K562 (cell line): ENCODE results near the gene MUCL3. TPM values are rescaled to one million over a fixed set of nuclear protein-coding genes. Genes with fewer than 3 reads are reported as not detected.

ENCODE experiments used
- ATAC-seq: fragments of 200-7000 bp; cut with Tn5 transposase; 3 replicates; pipeline ENCODE4 v1.9.1; 2020; ENCODE audit warnings: moderate library complexity
- BruUV-seq: library from RNA; stranded (reverse); fragments of 400-500 nt; replicated peaks from 2 replicates; lab custom pipeline; 2021; lab: Mats Ljungman, UMichigan
- CTCF ChIA-PET: fragments of 300-600 bp; formaldehyde crosslinking; extraction: SDS; loops from one replicate; lab custom pipeline; 2021; ENCODE audit warnings: low intra/inter-chr PET ratio; lab: Yijun Ruan, JAX
- POLR2A ChIA-PET: fragments of 300-600, 350-650 bp; sonication (Branson Sonifier 250); formaldehyde crosslinking; extraction: SDS; loops from one replicate; lab custom pipeline; 2021; ENCODE audit warnings: antibody characterized with exemption, inconsistent platforms; lab: Yijun Ruan, JAX
- DNase-seq, 4 experiments: peaks; one replicate each; pipeline versions ENCODE4 v3.0.0 to v3.0.0-alpha.2; 2011 to 2018; ENCODE audit warnings: low spot score in 3 of 4, mixed read lengths in 3 of 4; ENCODE audit errors: extremely low read depth in 1 of 4
- FAIRE-seq: peaks from 2 replicates; lab custom pipeline; 2011; peaks lifted over from hg19 to GRCh38; lab: Jason Lieb, UNC
- H2AFZ ChIP-seq: 2 replicates; pipeline ENCODE4 v1.6.0; 2011; ENCODE audit warnings: low read depth, low read length, control low read depth, inconsistent platforms
- H3K27ac ChIP-seq: fragments of 200-600 bp; 3 replicates; pipeline ENCODE4 v1.8.0; 2011; ENCODE audit warnings: low read depth, mild to moderate bottlenecking, control low read depth, inconsistent platforms, low read length, moderate library complexity, mixed read lengths; ENCODE audit errors: extremely low read depth
- H3K27me3 ChIP-seq, 2 experiments: fragments of 300-600 bp in 1 of 2; 2 replicates in 1 of 2; 3 replicates in 1 of 2; pipeline versions ENCODE4 v1.6.0 to v1.8.0; 2011; ENCODE audit warnings: inconsistent platforms in 2 of 2, low read length in 2 of 2, mild to moderate bottlenecking in 1 of 2, mixed read lengths in 1 of 2, moderate library complexity in 1 of 2; ENCODE audit not compliant: control insufficient read depth in 2 of 2, insufficient read depth in 2 of 2
- H3K36me3 ChIP-seq: fragments of 300-600 bp; 3 replicates; pipeline ENCODE4 v1.8.0; 2011; ENCODE audit warnings: mild to moderate bottlenecking, low read length, inconsistent platforms; ENCODE audit not compliant: control insufficient read depth, insufficient read depth
- H3K4me1 ChIP-seq, 2 experiments: fragments of 200-600 bp in 1 of 2; replicated peaks in 1 of 2; 2 replicates in 1 of 2; 3 replicates in 1 of 2; pipeline versions ENCODE4 v1.5.1 to v1.8.0; 2011; ENCODE audit warnings: inconsistent platforms in 2 of 2, low read length in 2 of 2, mild to moderate bottlenecking in 1 of 2, mixed read lengths in 1 of 2, moderate library complexity in 1 of 2; ENCODE audit not compliant: control insufficient read depth in 2 of 2, insufficient read depth in 2 of 2
- H3K4me2 ChIP-seq: 2 replicates; pipeline ENCODE4 v1.6.1; 2011; ENCODE audit warnings: low read length, control low read depth, inconsistent platforms, mixed read lengths; ENCODE audit not compliant: insufficient read depth
- H3K4me3 ChIP-seq: fragments of 200-600 bp; sonication (generic), shearing (Covaris generic); 2 replicates; pipeline ENCODE4 v1.5.1; 2016; ENCODE audit warnings: control low read depth, inconsistent platforms
- H3K79me2 ChIP-seq: fragments of 200-600 bp; 3 replicates; pipeline ENCODE4 v1.8.0; 2011; ENCODE audit warnings: low read length, inconsistent platforms; ENCODE audit not compliant: control insufficient read depth, insufficient read depth
- H3K9ac ChIP-seq, 2 experiments: 2 replicates each; pipeline versions ENCODE4 v1.6.0 to v1.6.1; 2011; ENCODE audit warnings: low read depth in 2 of 2, low read length in 2 of 2, control low read depth in 1 of 2, inconsistent platforms in 1 of 2, mild to moderate bottlenecking in 1 of 2, mixed read lengths in 1 of 2; ENCODE audit not compliant: insufficient read depth in 1 of 2
- H3K9me1 ChIP-seq: one replicate; pipeline ENCODE4 v1.6.0; 2011; ENCODE audit warnings: inconsistent platforms, mild to moderate bottlenecking, low read length, moderate library complexity; ENCODE audit not compliant: control insufficient read depth, insufficient read depth
- H3K9me3 ChIP-seq: replicated peaks from 2 replicates; pipeline ENCODE4 v1.5.1; 2011; ENCODE audit warnings: low read depth, low read length, inconsistent platforms; ENCODE audit not compliant: control insufficient read depth, insufficient read depth
- H4K20me1 ChIP-seq: replicated peaks from 2 replicates; pipeline ENCODE4 v1.6.1; 2011; ENCODE audit warnings: low read length, inconsistent platforms, mixed read lengths; ENCODE audit not compliant: control insufficient read depth, insufficient read depth
- CEBPB ChIP-seq: fragments of 450-650 bp; IDR thresholded peaks from 2 replicates; pipeline ENCODE4 v1.6.1; 2016; ENCODE audit warnings: missing genetic modification characterization, missing compliant biosample characterization
- GATA2 ChIP-seq: sonication (generic); formaldehyde crosslinking; IDR thresholded peaks from 2 replicates; pipeline ENCODE4 v1.4.0; 2020; ENCODE audit warnings: mild to moderate bottlenecking, missing genetic modification reagents
- MECOM ChIP-seq: fragments of 250-450 bp; sonication (Bioruptor Pico); IDR thresholded peaks from 2 replicates; pipeline ENCODE4 v1.8.0; 2022; ENCODE audit warnings: inconsistent platforms
- PCBP1 ChIP-seq: fragments of 200-400 bp; formaldehyde crosslinking; IDR thresholded peaks from 2 replicates; pipeline ENCODE4 v1.6.1; 2018; ENCODE audit warnings: mild to moderate bottlenecking, low read depth, low read length; ENCODE audit not compliant: poor library complexity, severe bottlenecking
- SUPT5H ChIP-seq: fragments of 450-650 bp; IDR thresholded peaks from 2 replicates; pipeline ENCODE4 v1.6.1; 2016
- TEAD1 ChIP-seq, 2 experiments: fragments of 450-650 bp in 1 of 2; sonication (generic) in 1 of 2; formaldehyde crosslinking; IDR thresholded peaks; 2 replicates each; pipeline versions ENCODE4 v1.4.0 to v1.8.0; 2020 to 2022; ENCODE audit warnings: mild to moderate bottlenecking in 2 of 2, missing genetic modification reagents in 1 of 2
- ZNF785 ChIP-seq: fragments of 250-450 bp; sonication (Bioruptor Pico); IDR thresholded peaks from 2 replicates; pipeline ENCODE4 v1.4.0; 2020; ENCODE audit warnings: mild to moderate bottlenecking
- WGBS: fragments of 100-300 bp; shearing (Covaris generic); methylation state at CpG from one replicate; pipeline ENCODE4 v1.1.6; 2016; ENCODE audit warnings: low coverage, mixed read lengths; ENCODE audit not compliant: insufficient coverage; ENCODE audit errors: missing lambda C conversion rate; 5-methylcytosine and 5-hydroxymethylcytosine counted together
- in situ Hi-C: fragments of 300-500 bp; cut with MboI; formaldehyde crosslinking; loops from 4 replicates; pipeline ENCODE4 v1.15.0; 2018; ENCODE audit warnings: inconsistent platforms, mixed read lengths
- intact Hi-C: fragments of 100-400 bp; cut with micrococcal nuclease; formaldehyde crosslinking; loops from 2 replicates; pipeline ENCODE4 v1.14.2; 2022
- polyA plus RNA-seq, 8 experiments: library from polyadenylated mRNA; depleted of rRNA in 4 of 8; stranded (reverse) in 5 of 8; unstranded in 3 of 8; fragments of >200 nt; fragmentation: Nextera tagmentation in 2 of 8; fragmentation: Illumina TruSeq in 1 of 8; extraction: Ambion mirVana in 2 of 8; extraction: Trizol in 1 of 8; gene quantifications; 2 replicates each; pipeline versions ENCODE4 v1.2.1 to v1.2.3, GENCODE V29; 2011 to 2014; ENCODE audit warnings: inconsistent platforms in 1 of 8, missing spikeins in 1 of 8
- total RNA-seq, 7 experiments: library from RNA; depleted of rRNA in 6 of 7; stranded (reverse); fragments of >200 nt in 6 of 7; fragmentation: Illumina TruSeq in 2 of 7; extraction: Trizol in 2 of 7; gene quantifications; 2 replicates each; pipeline versions ENCODE4 v1.2.1 to v1.2.3, GENCODE V29; 2011 to 2021; ENCODE audit warnings: low replicate concordance in 1 of 7
- TF ChIP-seq, protein P1 (sequence below): fragments of 250-450 bp; sonication (Bioruptor Pico); IDR thresholded peaks from 2 replicates; pipeline ENCODE4 v1.4.0; 2020; ENCODE audit warnings: mild to moderate bottlenecking, moderate library complexity

Gene MUCL3
- total and polyA plus RNA-seq, 9 of the 15 experiments (the other 6 are each of a cell fraction or from before 2014, with no cell fraction given): 0.07 TPM; not detected in 8

- Histone ChIP-seq H3K9ac (no peak overlapping the region), H3K79me2 (peaks cover 3% of the 10 kb centered on the region), H3K27ac (no peak overlapping the region), H3K4me3 (no peak overlapping the region), H3K36me3 (peaks cover 16% of the 10 kb centered on the region; the same call in 2 of the 3 replicates), H4K20me1 (no peaks in the 10 kb centered on the region), H3K9me3 (no peaks in the 10 kb centered on the region), H3K27me3 (no peaks in the 10 kb centered on the region), H3K4me2 (no peak overlapping the region), H2AFZ (peak overlapping the region; percentile 4; the same call in 1 of the 2 replicates), H3K4me1 (peaks cover 6% of the 10 kb centered on the region in 2 experiments; a peak in 4 of 5 replicates), H3K9me1 (no peaks in the 10 kb centered on the region)
- FAIRE-seq: no peak
- CTCF ChIA-PET: no interaction called here
- ATAC-seq: no peak
- 73% methylated on average over 4 of the region's 4 CpGs for WGBS
- no peak for TF ChIP-seq GATA2 (CRISPR knock-in tag)
- no peak for TF ChIP-seq PCBP1
- TF ChIP-seq SUPT5H: no peak
- TF ChIP-seq, protein P1, sequence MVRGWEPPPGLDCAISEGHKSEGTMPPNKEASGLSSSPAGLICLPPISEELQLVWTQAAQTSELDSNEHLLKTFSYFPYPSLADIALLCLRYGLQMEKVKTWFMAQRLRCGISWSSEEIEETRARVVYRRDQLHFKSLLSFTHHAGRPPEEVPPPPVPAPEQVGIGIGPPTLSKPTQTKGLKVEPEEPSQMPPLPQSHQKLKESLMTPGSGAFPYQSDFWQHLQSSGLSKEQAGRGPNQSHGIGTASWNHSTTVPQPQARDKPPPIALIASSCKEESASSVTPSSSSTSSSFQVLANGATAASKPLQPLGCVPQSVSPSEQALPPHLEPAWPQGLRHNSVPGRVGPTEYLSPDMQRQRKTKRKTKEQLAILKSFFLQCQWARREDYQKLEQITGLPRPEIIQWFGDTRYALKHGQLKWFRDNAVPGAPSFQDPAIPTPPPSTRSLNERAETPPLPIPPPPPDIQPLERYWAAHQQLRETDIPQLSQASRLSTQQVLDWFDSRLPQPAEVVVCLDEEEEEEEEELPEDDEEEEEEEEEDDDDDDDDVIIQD (CRISPR knock-in tag): no peak
- no peak for TF ChIP-seq ZNF785
- TF ChIP-seq TEAD1 (CRISPR knock-in tag; IDR thresholded peaks at IDR 0.05): no peak
- TF ChIP-seq MECOM (CRISPR knock-in tag): no peak
- TF ChIP-seq CEBPB (tag): peak; percentile 51
- intact Hi-C loops (no loop called here), in situ Hi-C loops (no loop called here)
- DNase-seq: no peak
- no TSS peak for BruUV-seq
- POLR2A ChIA-PET: interaction anchor here (0.7 to 2.0 kb wide), 2 partner anchors 16 to 21 kb away, joined by 3 to 5 read pairs; no protein-coding TSS in a partner anchor
Observed at GRCh38 chr6:30903236-30903635, 37.5 kb upstream of the MUCL3 start.
